Stimulated activated CD8-positive, alpha-beta memory T cell treated with anti-CD3 and anti-CD28 coated beads, Interleukin-15, amount 100 ng/mL, for 48 hours (primary cell): ENCODE measurements around the gene SMAD6.

Experiments used
- DNase-seq, 2 donors: peaks; one replicate each; pipeline ENCODE4 v3.0.0-alpha.2; 2020; ENCODE audit warnings: low read depth in 2 of 2

The SMAD6 gene

DNA sequence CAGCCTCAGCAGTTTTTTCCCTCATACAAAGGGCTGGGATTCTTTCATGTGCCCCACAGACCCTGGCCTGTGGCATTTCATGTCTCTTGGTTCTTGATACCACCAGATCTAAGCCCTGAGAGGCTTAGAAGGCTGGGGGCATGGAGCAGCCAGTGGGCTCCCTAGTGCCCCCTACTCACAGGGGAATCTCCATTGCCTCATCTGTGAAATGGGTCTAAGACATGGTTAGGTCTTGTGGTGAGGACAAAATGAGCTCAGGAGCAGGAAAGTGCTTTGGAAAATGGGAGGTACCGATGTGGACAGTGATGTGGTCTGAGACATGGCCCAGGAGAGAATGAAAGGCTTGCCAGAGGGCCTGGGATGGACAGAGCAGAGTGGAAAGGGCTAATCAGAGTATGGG, 94.3 kb downstream of the SMAD6 start:
- no peak for DNase-seq

DNA sequence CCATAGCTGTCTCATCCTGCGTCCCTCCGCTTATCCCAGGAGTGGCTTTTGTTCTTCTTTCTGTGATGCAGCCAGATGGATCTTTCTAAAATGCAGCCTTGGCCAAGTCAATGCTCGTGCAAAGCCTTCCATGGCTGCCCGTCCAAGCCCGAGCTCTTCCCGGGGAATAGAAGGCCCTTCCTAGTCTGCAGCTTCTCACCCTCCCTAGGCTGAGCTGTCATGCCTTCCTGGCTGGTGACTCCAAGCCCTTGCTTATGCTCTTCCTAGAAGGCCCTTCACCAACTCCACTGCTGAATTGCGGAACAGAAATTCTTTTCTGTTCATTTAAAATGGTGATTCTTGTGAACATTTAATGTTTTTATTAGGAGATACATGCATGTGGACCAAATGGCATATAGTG, 95.9 kb downstream of the SMAD6 start:
- no peak for DNase-seq

- no peak for DNase-seq
Measured at GRCh38 chr15:66798426-66799061, 96.5 kb downstream of the SMAD6 start.

DNA sequence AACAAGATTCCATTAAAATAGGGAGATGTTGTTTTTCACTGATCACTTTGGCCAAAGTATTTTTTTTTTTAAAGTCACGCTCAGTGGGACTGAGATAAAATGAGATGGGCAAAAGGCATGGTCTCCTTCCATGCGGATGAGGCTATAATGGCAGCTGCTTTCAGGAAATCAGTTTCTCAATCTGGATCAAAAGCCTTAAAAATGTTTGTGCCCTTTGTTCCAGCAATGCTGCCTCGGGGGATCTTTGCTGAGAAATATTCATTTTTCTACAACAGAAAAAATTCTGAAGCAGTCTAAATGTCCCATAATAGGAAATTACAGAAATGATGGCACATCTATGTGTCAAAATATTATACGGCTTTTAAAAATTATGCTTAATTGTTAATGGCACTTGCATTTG, 97.2 kb downstream of the SMAD6 start:
- no peak for DNase-seq

GRCh38 chr15:66800584-66801235, 98.7 kb downstream of the SMAD6 start:
- DNase-seq: no peak

- DNase-seq: no peak
Measured at GRCh38 chr15:66801266-66801665, 99.2 kb downstream of the SMAD6 start.

- DNase-seq: no peak
Measured at GRCh38 chr15:66802025-66803001, 100.3 kb downstream of the SMAD6 start.

GRCh38 chr15:66803182-66803729, 101.2 kb downstream of the SMAD6 start:
- no peak for DNase-seq

- DNase-seq: no peak
Measured at GRCh38 chr15:66803749-66804148, 101.7 kb downstream of the SMAD6 start.

GRCh38 chr15:66805202-66805885, 103.3 kb downstream of the SMAD6 start:
- no peak for DNase-seq

DNA sequence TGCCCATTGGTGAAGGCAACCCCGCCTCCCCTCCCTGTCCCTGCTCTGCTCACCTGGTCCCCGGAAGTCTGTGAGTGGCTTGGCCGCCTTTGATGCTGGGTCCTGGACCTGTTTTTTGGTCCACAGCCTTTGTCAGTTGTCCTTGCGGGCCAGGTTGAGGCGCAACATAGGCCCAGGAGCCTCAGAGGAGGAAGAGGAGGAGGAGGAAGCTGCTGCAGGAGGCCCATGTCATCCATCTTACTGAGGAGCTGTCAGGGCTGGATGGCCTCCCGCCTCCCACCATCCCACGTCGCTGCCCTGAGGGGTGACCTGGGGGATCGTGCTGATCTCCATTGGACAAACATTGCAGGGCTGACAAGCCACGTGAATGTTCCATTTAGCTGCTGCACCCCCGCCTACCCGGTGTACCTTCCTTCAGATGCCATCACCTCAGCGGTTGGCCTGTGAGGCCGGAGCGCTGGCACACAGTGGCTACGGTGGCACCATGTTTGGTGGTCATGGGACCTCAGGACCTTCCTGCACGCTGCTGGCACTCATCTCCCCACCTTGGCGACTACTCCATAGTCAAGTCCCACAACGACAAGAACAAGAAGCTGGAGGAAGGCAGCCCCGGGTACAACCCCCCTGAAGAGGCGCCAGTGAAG, 106.3 kb downstream of the SMAD6 start:
- DNase-seq: no peak

GRCh38 chr15:66809664-66810063, 107.6 kb downstream of the SMAD6 start:
- DNase-seq: no peak

DNA sequence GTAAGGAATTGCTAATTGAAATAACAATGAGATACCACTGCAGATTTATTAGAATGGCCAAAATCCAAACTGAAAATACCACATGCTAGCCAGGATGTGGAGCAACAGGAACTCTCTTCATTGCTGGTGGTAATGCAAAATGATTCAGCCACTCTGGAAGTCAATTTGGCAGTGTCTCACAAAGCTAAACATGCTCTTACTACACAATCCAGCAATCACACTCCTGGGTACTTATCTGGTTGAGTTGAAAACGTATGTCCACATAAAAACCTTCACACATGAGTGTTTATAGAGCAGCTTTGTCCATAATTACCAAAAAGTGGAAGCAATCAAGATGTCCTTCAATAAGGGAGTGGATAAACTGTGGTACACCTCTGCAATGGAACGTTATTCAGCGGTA, 113.3 kb downstream of the SMAD6 start:
- DNase-seq: no peak

- no peak for DNase-seq
Measured at GRCh38 chr15:66816201-66816600, 114.2 kb downstream of the SMAD6 start.

DNA sequence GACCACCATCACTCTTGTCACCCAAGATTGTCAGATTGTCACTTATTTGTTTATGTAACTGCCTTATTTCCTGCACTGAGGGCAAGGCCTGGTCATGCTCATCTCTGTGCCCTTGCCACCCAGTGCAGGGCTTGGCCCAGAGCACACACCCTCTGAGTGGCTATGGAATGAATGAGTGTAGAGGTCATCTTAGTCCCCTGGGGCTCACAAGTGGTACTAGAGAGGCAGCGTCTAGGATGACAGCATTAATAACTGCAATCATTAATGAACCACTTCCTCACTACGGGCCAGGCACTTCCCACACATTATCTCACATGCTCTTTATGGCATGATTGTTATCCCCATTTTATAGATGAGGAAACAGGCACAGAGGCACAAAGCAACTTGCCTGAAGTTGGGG, 117.0 kb downstream of the SMAD6 start:
- DNase-seq: no peak

DNA sequence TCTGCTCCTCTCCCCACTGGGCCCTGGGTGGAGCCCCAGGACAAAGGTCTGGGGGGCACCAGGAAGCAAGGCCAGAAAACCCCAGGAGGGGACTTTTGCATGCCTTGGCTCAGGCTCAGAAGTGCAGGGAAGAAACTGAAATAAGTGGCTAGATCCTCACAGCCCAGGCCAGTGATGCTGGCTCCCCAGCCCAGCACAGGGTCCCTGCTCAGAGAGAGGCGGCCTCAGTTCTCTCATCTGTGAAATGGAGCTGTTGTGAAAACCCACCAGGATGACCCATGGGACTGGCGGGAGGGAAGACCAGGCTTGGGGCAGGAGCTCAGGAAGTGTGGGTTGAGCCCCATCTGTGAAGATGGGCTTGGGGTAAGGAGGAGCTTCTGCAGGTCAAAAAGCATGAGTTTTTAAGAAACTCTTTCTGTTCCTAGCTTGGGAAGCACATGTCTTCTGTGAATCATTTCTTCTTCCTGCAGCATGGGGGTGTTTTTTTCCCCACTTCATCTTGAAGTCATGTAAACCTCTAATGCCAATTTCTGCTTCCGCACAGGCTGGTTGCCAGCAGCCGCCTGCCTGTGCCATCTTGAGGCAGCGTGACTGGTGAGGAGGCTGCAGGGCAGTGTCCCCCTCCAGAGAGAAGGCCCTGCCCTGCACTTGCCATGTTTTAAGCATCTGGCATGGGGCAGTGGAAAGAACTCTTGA, 118.6 kb downstream of the SMAD6 start:
- no peak for DNase-seq

- no peak for DNase-seq
Measured at GRCh38 chr15:66821307-66821706, 119.3 kb downstream of the SMAD6 start.

GRCh38 chr15:66822114-66822513, 120.1 kb downstream of the SMAD6 start:
- DNase-seq: no peak

DNA sequence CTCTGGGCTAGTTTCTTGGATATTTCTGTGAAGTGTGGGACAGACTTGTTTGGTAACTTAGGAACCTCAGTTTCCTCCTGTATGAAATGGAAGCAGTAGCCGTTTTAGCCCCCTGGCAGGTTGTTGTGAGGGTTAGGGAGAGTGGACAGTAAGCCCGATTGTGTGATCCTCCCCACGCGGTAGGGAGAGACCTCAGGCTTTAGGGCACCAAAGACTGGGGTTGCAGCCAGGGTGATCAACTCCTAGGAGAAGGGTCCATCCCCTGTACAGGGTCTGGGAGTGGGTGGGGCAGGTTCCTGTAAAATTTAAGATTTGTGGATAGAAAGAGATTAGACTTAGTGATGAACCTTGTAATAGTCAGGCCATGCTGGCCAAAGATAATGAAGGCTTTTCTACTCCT, 120.5 kb downstream of the SMAD6 start:
- DNase-seq: no peak

- DNase-seq: no peak
Measured at GRCh38 chr15:66823601-66824000, 121.6 kb downstream of the SMAD6 start.

GRCh38 chr15:66824424-66824823, 122.4 kb downstream of the SMAD6 start:
- DNase-seq: no peak
